Measurements from ENCODE around the gene NOS3. TPM values are rescaled to one million over a fixed set of nuclear protein-coding genes. Genes with fewer than 3 reads are reported as not detected.
A peak's percentile ranks its signal among the peaks of the same experiment; 100 is the strongest.

The NOS3 gene
- total RNA-seq, 3 donors from 2014 or later: 2.5 to 6.3 (median 6.0) TPM

DNA sequence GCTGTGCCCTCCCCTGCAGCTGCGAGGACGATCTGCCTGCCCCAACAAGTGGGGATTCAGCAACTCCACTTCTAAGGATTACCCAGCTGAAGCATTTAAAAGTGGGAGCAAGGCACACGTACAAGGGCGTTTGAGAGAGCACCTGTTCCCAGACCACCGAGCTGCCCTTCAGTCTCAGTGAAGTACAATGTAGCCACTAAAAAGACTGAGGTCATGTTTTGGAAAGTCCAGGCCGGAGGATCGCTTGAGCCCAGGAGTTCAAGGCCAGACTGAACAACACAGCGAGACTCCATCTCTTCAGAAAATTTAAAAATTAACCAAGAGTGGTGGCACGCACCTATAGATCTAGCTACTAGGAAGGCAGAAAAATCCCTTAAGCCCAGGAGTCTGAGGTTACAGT is 14.7 kb downstream of the NOS3 start:
- Histone ChIP-seq H3K4me3 (no peak overlapping the region), H3K4me1 (ENCODE audit: low read depth) (no peaks in the 10 kb centered on the region), H3K9me3 (no peaks in the 10 kb centered on the region), H3K36me3 (ENCODE audit: low read depth) (no peaks in the 10 kb centered on the region)
- TF ChIP-seq, protein P1, sequence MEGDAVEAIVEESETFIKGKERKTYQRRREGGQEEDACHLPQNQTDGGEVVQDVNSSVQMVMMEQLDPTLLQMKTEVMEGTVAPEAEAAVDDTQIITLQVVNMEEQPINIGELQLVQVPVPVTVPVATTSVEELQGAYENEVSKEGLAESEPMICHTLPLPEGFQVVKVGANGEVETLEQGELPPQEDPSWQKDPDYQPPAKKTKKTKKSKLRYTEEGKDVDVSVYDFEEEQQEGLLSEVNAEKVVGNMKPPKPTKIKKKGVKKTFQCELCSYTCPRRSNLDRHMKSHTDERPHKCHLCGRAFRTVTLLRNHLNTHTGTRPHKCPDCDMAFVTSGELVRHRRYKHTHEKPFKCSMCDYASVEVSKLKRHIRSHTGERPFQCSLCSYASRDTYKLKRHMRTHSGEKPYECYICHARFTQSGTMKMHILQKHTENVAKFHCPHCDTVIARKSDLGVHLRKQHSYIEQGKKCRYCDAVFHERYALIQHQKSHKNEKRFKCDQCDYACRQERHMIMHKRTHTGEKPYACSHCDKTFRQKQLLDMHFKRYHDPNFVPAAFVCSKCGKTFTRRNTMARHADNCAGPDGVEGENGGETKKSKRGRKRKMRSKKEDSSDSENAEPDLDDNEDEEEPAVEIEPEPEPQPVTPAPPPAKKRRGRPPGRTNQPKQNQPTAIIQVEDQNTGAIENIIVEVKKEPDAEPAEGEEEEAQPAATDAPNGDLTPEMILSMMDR (IDR thresholded peaks at IDR 0.05): no peak
- intact Hi-C loops (cut with DNase I, micrococcal nuclease): no loop called here
- DNase-seq (no peak), ATAC-seq (no peak)

DNA sequence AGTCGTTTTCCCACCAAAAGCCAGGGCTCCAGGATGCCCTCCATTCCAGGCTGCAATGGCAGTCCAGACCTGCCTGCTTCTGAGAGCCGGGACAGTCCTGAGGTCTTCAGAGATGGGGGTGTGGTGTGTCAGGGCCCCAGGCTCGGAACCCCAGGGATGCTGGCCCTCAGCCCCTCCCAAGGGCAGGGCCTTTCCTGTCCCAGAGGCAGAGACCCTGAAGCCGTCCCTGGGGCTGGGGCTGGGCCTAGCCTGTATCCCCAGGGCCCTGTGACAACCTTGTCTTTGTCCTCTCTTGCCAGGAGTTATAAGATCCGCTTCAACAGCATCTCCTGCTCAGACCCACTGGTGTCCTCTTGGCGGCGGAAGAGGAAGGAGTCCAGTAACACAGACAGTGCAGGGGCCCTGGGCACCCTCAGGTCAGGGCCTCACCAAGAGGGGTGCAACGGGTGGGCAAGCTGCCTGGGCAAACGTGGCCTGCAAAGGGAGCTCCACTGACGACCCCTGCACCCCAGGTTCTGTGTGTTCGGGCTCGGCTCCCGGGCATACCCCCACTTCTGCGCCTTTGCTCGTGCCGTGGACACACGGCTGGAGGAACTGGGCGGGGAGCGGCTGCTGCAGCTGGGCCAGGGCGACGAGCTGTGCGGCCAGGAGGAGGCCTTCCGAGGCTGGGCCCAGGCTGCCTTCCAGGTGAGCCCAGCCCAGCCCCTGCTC is 15.9 kb downstream of the NOS3 start:
- Histone ChIP-seq H3K4me1 (ENCODE audit: low read depth) (peaks cover 2% of the 10 kb centered on the region), H3K36me3 (ENCODE audit: low read depth) (no peaks in the 10 kb centered on the region), H3K9me3 (no peaks in the 10 kb centered on the region), H3K4me3 (no peak overlapping the region)
- DNase-seq (peak in 1 of 3 donors; percentile 56), ATAC-seq (no peak)
- intact Hi-C loops (cut with DNase I, micrococcal nuclease): no loop called here
- TF ChIP-seq, protein P1 (IDR thresholded peaks at IDR 0.05): no peak

DNA sequence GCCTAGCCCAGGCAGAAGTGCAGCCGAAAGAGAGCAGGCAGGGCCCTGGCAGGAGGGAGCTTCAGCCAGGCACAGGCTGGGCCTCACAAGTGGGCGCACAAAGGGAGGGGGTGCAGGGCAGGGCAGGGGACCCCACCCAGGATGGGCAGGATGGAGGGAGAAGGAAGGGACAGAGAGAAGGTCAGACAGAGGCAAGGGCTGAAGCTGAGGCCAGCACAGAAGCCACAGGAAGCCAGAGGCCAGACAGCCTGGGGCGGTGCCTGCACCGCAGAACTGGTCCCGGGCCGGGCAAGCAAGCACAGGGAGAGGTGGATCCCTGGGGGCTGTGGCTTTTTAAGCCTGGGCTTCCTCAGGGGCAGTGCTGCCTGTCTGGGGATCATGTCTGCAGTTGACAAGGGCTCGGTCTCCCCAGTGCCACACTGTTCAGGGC is 16.7 kb downstream of the NOS3 start:
- ATAC-seq (no peak), DNase-seq (no peak)
- Histone ChIP-seq H3K4me3 (no peak overlapping the region), H3K9me3 (no peaks in the 10 kb centered on the region), H3K36me3 (ENCODE audit: low read depth) (no peaks in the 10 kb centered on the region), H3K4me1 (ENCODE audit: low read depth) (peaks cover 8% of the 10 kb centered on the region)
- intact Hi-C loops (cut with DNase I, micrococcal nuclease): no loop called here
- TF ChIP-seq, protein P1 (IDR thresholded peaks at IDR 0.05): no peak

DNA sequence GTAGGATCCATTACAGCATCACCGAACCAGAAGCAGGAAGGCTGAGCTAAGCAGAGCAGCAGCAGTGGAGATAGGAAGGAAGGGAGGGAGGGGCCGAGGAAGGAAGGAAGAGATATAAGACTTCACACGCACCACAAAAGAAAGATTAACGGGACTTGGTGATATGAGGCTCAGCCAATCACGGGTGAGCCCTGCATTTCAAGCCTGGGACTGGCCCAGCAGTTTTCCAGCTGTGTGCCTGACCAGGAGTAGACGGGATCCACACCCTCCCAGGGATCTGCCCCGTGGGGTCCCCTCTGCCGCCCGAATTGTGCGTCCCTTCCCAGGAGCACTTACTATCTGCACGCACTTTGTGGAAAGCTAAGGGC is 17.3 kb downstream of the NOS3 start:
- TF ChIP-seq, protein P1 (IDR thresholded peaks at IDR 0.05): no peak
- H3K4me3 ChIP-seq: no peak overlapping the region
- H3K9me3 ChIP-seq: no peaks in the 10 kb centered on the region
- no peaks in the 10 kb centered on the region for H3K36me3 ChIP-seq (ENCODE audit: low read depth)
- DNase-seq (no peak), ATAC-seq (peak; percentile 11)
- H3K4me1 ChIP-seq (ENCODE audit: low read depth): peaks cover 10% of the 10 kb centered on the region
- intact Hi-C loops (cut with DNase I, micrococcal nuclease): no loop called here

DNA sequence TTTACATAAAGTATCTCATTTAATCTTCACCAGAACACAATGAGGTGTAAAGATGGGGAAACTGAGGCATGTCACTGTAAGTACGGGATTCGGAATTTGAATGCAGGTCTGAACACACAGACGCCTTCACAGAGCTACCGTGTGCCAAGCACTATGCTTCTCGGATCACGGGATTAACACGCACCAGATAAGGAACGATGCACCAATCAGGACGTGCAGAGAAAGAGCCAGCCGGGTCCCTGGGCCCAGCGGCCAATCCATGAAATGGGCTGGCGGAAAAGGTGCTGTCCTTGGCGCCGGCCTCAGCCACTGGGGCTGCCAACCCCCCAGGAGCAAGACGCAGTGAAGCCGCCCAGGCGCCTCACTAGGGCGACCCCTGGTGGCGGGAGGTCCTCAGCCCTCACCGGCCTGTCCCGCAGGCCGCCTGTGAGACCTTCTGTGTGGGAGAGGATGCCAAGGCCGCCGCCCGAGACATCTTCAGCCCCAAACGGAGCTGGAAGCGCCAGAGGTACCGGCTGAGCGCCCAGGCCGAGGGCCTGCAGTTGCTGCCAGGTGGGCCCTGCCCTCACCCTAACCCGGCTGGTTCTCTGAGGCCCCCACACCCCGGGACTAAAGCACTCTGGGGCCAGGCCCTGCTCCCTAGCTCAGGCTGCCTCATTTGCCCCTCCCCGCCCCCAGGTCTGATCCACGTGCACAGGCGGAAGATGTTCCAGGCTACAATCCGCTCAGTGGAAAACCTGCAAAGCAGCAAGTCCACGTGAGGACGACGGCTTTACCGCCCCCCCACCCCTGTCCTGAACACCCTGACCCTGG is 17.9 kb downstream of the NOS3 start:
- Histone ChIP-seq H3K9me3 (no peaks in the 10 kb centered on the region), H3K4me3 (no peak overlapping the region), H3K4me1 (ENCODE audit: low read depth) (peaks cover 10% of the 10 kb centered on the region), H3K36me3 (ENCODE audit: low read depth) (no peaks in the 10 kb centered on the region)
- intact Hi-C loops (cut with DNase I, micrococcal nuclease): no loop called here
- TF ChIP-seq, protein P1 (IDR thresholded peaks at IDR 0.05): peak; percentile 62
- ATAC-seq (peak; percentile 74), DNase-seq (peak; percentile 53 to 86 (median 81))
